ENCODE results near the gene MRE11.

Gene MRE11

DNA sequence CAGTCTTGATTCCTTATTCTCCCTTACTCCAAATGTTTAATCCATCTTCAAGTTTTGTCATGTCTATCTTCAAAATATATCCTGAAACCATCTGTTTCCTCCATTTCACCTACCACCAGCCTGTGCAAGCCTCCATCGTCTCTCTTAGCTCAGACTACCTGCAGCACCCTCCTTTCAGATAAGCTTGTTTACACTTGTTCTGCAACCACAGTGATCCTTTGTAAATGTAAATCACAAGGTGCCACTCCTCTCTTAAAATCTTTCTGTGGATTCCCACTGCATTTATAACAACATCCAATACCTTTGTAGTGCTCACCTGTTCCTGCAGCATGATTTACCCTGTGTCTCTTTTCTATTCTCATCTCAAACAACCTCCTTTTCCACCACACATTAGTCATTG is 60.6 kb downstream of the MRE11 start:
- no peak for ATAC-seq
- TF ChIP-seq RARB (CRISPR knock-in tag; IDR thresholded peaks at IDR 0.05) (no peak), OSR1 (CRISPR knock-in tag; IDR thresholded peaks at IDR 0.05) (no peak), ISL1 (CRISPR knock-in tag; IDR thresholded peaks at IDR 0.05) (no peak)

DNA sequence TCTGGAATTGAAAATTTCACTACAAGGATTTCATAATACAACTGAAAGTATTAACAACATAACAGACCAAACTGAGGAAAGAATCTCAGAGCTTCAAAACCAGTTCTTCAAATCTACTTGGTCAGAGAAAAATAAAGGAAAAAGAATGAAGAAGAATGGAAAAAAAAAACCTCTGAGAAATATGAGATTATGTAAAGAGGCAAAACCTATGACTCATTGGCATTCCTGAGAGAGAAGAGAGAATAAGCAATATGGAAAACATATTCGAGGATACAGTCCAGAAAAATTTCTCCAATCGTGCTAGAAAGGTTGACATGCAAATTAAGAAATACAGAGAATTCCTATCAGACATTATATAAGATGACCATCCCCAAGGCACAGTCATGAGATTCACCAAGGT is 69.0 kb downstream of the MRE11 start:
- peak; percentile 66 for ATAC-seq
- TF ChIP-seq OSR1 (CRISPR knock-in tag; IDR thresholded peaks at IDR 0.05) (no peak), ZFP30 (CRISPR knock-in tag; IDR thresholded peaks at IDR 0.05) (peak; percentile 90)

DNA sequence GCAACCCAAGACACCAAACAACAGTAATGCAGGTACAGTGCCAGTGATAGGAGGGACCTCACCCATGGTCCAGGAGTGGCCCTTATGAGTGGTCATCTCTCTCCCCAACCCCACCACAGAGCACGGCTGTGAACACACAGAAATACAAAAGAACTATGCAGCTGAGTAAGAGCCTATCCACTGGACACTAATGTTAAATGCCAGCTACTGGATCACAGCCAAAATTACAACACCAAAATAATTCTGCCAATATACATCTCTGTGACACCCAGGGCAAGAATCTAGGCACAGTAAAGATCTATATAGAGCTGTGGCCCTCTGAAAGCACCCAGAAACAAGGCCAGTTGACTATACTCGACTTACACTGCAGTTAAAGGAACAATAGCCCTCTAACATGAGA is 69.6 kb downstream of the MRE11 start:
- no peak for TF ChIP-seq RARB (CRISPR knock-in tag; IDR thresholded peaks at IDR 0.05)
- TF ChIP-seq ZFP3 (CRISPR knock-in tag; IDR thresholded peaks at IDR 0.05): no peak
- TF ChIP-seq SNAI2 (CRISPR knock-in tag; IDR thresholded peaks at IDR 0.05): no peak
- no peak for TF ChIP-seq ESRRG (CRISPR knock-in tag; IDR thresholded peaks at IDR 0.05)
- no peak for TF ChIP-seq ZFP30 (CRISPR knock-in tag; IDR thresholded peaks at IDR 0.05)
- TF ChIP-seq, protein P1, sequence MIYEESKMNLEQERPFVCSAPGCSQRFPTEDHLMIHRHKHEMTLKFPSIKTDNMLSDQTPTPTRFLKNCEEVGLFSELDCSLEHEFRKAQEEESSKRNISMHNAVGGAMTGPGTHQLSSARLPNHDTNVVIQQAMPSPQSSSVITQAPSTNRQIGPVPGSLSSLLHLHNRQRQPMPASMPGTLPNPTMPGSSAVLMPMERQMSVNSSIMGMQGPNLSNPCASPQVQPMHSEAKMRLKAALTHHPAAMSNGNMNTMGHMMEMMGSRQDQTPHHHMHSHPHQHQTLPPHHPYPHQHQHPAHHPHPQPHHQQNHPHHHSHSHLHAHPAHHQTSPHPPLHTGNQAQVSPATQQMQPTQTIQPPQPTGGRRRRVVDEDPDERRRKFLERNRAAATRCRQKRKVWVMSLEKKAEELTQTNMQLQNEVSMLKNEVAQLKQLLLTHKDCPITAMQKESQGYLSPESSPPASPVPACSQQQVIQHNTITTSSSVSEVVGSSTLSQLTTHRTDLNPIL (CRISPR knock-in tag; IDR thresholded peaks at IDR 0.05; ENCODE audit: low read depth): no peak
- TF ChIP-seq CSDC2 (CRISPR knock-in tag; IDR thresholded peaks at IDR 0.05): no peak
- no peak for TF ChIP-seq PATZ1 (CRISPR knock-in tag; IDR thresholded peaks at IDR 0.05; ENCODE audit: borderline replicate concordance)
- no peak for TF ChIP-seq TCF4 (CRISPR knock-in tag; IDR thresholded peaks at IDR 0.05; ENCODE audit: borderline replicate concordance)
- TF ChIP-seq ARNTL (CRISPR knock-in tag; IDR thresholded peaks at IDR 0.05; ENCODE audit: borderline replicate concordance, low read depth): no peak
- peak; percentile 56 for ATAC-seq

- ATAC-seq: no peak
- no peak for TF ChIP-seq TOX (CRISPR knock-in tag; IDR thresholded peaks at IDR 0.05; ENCODE audit: borderline replicate concordance)
- TF ChIP-seq ISL1 (CRISPR knock-in tag; IDR thresholded peaks at IDR 0.05): no peak
- TF ChIP-seq CSRNP3 (CRISPR knock-in tag; IDR thresholded peaks at IDR 0.05): no peak
- no peak for TF ChIP-seq ZFP30 (CRISPR knock-in tag; IDR thresholded peaks at IDR 0.05)
- no peak for TF ChIP-seq CSDC2 (CRISPR knock-in tag; IDR thresholded peaks at IDR 0.05)
- no peak for TF ChIP-seq TCF4 (CRISPR knock-in tag; IDR thresholded peaks at IDR 0.05; ENCODE audit: borderline replicate concordance)
- TF ChIP-seq ZC3H10 (CRISPR knock-in tag; IDR thresholded peaks at IDR 0.05): no peak
- TF ChIP-seq RARB (CRISPR knock-in tag; IDR thresholded peaks at IDR 0.05): no peak
Observed at GRCh38 chr11:94423507-94423906, 70.1 kb downstream of the MRE11 start.

DNA sequence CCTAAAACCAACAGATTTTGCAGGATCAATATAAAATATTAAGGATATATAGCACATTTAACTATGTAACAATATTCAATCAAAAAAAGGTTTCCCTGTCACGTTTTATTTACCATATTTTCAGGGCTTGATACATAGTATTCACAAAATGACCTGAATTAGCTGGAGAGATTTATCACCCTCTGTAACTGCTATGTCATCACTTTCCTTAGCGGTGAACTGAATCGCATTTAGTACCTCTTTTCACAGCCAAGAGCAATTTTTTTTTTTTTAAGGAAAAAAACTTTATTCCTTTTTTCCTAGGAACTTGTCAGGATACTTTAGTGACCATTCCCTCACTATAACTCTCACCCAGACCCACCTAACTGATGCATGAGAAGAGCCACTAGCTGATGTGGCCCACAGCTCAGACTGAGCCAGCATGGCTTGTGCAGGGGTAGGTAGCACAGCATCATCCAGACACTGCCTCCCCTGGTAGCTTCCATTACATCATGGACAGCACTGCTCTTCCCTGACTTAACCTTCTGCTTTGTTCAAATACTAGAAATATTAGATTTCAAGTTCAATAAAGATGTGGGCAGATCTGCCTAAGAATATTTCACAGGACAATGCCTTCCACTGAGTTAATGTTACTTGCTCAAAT is 75.4 kb downstream of the MRE11 start:
- no peak for TF ChIP-seq PATZ1 (CRISPR knock-in tag; IDR thresholded peaks at IDR 0.05; ENCODE audit: borderline replicate concordance)
- TF ChIP-seq, protein P1 (CRISPR knock-in tag; IDR thresholded peaks at IDR 0.05; ENCODE audit: low read depth): no peak
- TF ChIP-seq ARNTL (CRISPR knock-in tag; IDR thresholded peaks at IDR 0.05; ENCODE audit: borderline replicate concordance, low read depth): no peak
- peak; percentile 41; the same call in 1 of the 3 replicates for ATAC-seq

Measured in SK-N-SH treated with all-trans-retinoic acid at 6 μM for 48 hours (cell line).